GM12865 (cell line): ENCODE results near the gene PDE3A.
"Not testable (repeated sequence)": the region's sequence is repeated elsewhere in the genome, so short reads cannot be mapped to it uniquely, and the experiment has no call there.

Source experiments
- DNase-seq: peaks from one replicate; pipeline ENCODE4 v3.0.0; 2010; ENCODE audit warnings: low read depth
- H3K4me3 ChIP-seq: 2 replicates; pipeline ENCODE4 v1.5.1; 2011; ENCODE audit warnings: mild to moderate bottlenecking, low read depth, low read length, control low read depth
- CTCF ChIP-seq: IDR thresholded peaks from 2 replicates; pipeline ENCODE4 v1.5.1; 2011; ENCODE audit warnings: low read length, control low read depth, low read depth, inconsistent platforms; ENCODE audit not compliant: insufficient read depth; ENCODE audit errors: missing control alignments

The PDE3A gene

GRCh38 chr12:20596061-20596460 lies 227.7 kb downstream of the PDE3A start:
- H3K4me3 ChIP-seq: no peak overlapping the region
- no peak for DNase-seq
- TF ChIP-seq CTCF: no peak

- H3K4me3 ChIP-seq: no peak overlapping the region
- TF ChIP-seq CTCF: no peak
- DNase-seq: no peak
Measured at GRCh38 chr12:20599757-20600156, 231.4 kb downstream of the PDE3A start.

- peak; percentile 13 for DNase-seq
- no peak overlapping the region for H3K4me3 ChIP-seq
- no peak for TF ChIP-seq CTCF
Measured at GRCh38 chr12:20601668-20602280, 233.4 kb downstream of the PDE3A start.

- H3K4me3 ChIP-seq: no peak overlapping the region
- no peak for TF ChIP-seq CTCF
- DNase-seq: no peak
Measured at GRCh38 chr12:20602641-20603391, 234.5 kb downstream of the PDE3A start.

GRCh38 chr12:20604408-20605067 lies 236.2 kb downstream of the PDE3A start:
- no peak for DNase-seq
- H3K4me3 ChIP-seq: no peak overlapping the region
- no peak for TF ChIP-seq CTCF

- DNase-seq, H3K4me3 ChIP-seq: not testable (repeated sequence)
Measured at GRCh38 chr12:20615020-20615419, 246.7 kb downstream of the PDE3A start.

GRCh38 chr12:20616093-20616492 lies 247.8 kb downstream of the PDE3A start:
- no peak overlapping the region for H3K4me3 ChIP-seq
- no peak for TF ChIP-seq CTCF
- DNase-seq: no peak
